ENCODE data around the gene DNAH17. TPM values are rescaled to one million over a fixed set of nuclear protein-coding genes. Genes with fewer than 3 reads are reported as not detected.
A peak's percentile ranks its signal among the peaks of the same experiment; 100 is the strongest.

DNAH17 gene
- total and polyA plus RNA-seq, 2 of the 8 experiments (the other 6 are each of a cell fraction or from before 2014, with no cell fraction given) = 0.14 to 0.67 TPM

GRCh38 chr17:78580277-78580804 is 3.1 kb upstream of the DNAH17 start:
- Histone ChIP-seq H3K4me1 (replicated peaks in 1 of 4; ENCODE audit: control insufficient read depth in 3 of 4, insufficient read depth in 4 of 4, low read length in 3 of 4) (peaks cover 0 to 7% (median 2%) of the 10 kb centered on the region in 4 experiments; a peak in 6 of 7 replicates), H3K36me3 (ENCODE audit: control insufficient read depth in 2 of 4, insufficient read depth in 4 of 4, low read length in 3 of 4) (no peaks in the 10 kb centered on the region), H2BK5ac (ENCODE audit: low read depth, low read length) (no peak overlapping the region), H3K79me2 (ENCODE audit: control insufficient read depth in 1 of 2, insufficient read depth in 2 of 2, low read length in 2 of 2) (no peaks in the 10 kb centered on the region), H2BK15ac (ENCODE audit: low read length) (no peak overlapping the region), H2AFZ (ENCODE audit: low read length) (no peak overlapping the region), H4K20me1 (replicated peaks in 1 of 2; ENCODE audit: control insufficient read depth in 1 of 2, insufficient read depth in 2 of 2, low read length in 2 of 2) (no peaks in the 10 kb centered on the region), H3K23ac (ENCODE audit: insufficient read length) (no peak overlapping the region), H3K27me3 (replicated peaks in 1 of 4; ENCODE audit: control insufficient read depth in 3 of 4, extremely low read depth in 1 of 4, insufficient read depth in 3 of 4, low read length in 3 of 4) (no peaks in the 10 kb centered on the region), H3K23me2 (ENCODE audit: low read depth, low read length) (no peaks in the 10 kb centered on the region), H4K8ac (ENCODE audit: extremely low read depth, insufficient read depth, low read length) (no peak overlapping the region), H3K4ac (replicated peaks; ENCODE audit: insufficient read length, low read depth, low read length) (no peak overlapping the region), H3K56ac (replicated peaks; ENCODE audit: insufficient read length, low read depth, low read length) (no peak overlapping the region), H3K9ac (replicated peaks in 1 of 4; ENCODE audit: extremely low read depth in 1 of 4, low read depth in 3 of 4, low read length in 3 of 4) (no peak overlapping the region), H3K4me2 (ENCODE audit: insufficient read depth in 1 of 2, low read depth in 2 of 2, low read length in 2 of 2) (no peak overlapping the region), H2AK5ac (ENCODE audit: low read depth, low read length) (no peak overlapping the region), H3K79me1 (ENCODE audit: low read depth, low read length) (no peaks in the 10 kb centered on the region), H3K14ac (ENCODE audit: insufficient read length) (no peak overlapping the region), H2BK12ac (ENCODE audit: low read depth, low read length) (0 out of 2 replicates have a peak overlapping the region, but pooled peaks have one; percentile 27), H4K91ac (replicated peaks; ENCODE audit: insufficient read length, low read length) (no peak overlapping the region), H2BK20ac (ENCODE audit: low read length) (no peak overlapping the region), H3K9me3 (ENCODE audit: insufficient read depth in 2 of 2, low read depth in 1 of 2, low read length in 1 of 2) (no peaks in the 10 kb centered on the region), H3K4me3 (ENCODE audit: extremely low read depth in 1 of 4, insufficient read depth in 2 of 4, low read depth in 3 of 4, low read length in 4 of 4) (no peak overlapping the region), H2BK120ac (replicated peaks; ENCODE audit: low read depth, low read length) (no peak overlapping the region), H4K5ac (ENCODE audit: insufficient read length, low read depth, low read length) (no peak overlapping the region), H3K18ac (ENCODE audit: extremely low read depth, low read length) (no peak overlapping the region), H3K27ac (ENCODE audit: low read depth, low read length) (no peak overlapping the region)
- TF ChIP-seq EGR1 (IDR thresholded peaks at IDR 0.05; ENCODE audit: borderline replicate concordance, low read depth, low read length) = no peak
- CTCF ChIA-PET (ENCODE audit: partially characterized antibody) = interaction anchor here (0.6 to 1.4 kb wide), 5 partner anchors 25 to 88 kb away, joined by 3 to 4 read pairs (median 3); no protein-coding TSS in a partner anchor
- 92% methylated on average over 7 of the region's 9 CpGs; no CpG with 5 or more reads in 1 of the 2 experiments for WGBS, 2 experiments (ENCODE audit: extremely low coverage in 1 of 2, insufficient coverage in 1 of 2, insufficient read length in 1 of 2, insufficient replicate concordance in 2 of 2, low coverage in 1 of 2, low lambda C conversion rate in 2 of 2, missing lambda C conversion rate in 1 of 2)
- POLR2A ChIA-PET (ENCODE audit: partially characterized antibody) = interaction anchor here (0.7 kb wide), 1 partner anchor 11 kb away, joined by 3 read pairs; no protein-coding TSS in a partner anchor
- FAIRE-seq = no peak
- no peak for DNase-seq (ENCODE audit: low read depth in 1 of 2, low spot score in 2 of 2)
